H1 (cell line): Measurements from ENCODE around the gene NIM1K. TPM values are rescaled to one million over a fixed set of nuclear protein-coding genes. Genes with fewer than 3 reads are reported as not detected.

Source experiments
- CHD7 ChIP-seq: fragments of 300-600 bp; sonication (generic); IDR thresholded peaks from 2 replicates; pipeline ENCODE4 v1.7.1; 2012; ENCODE audit warnings: low read length, moderate library complexity, mild to moderate bottlenecking, inconsistent platforms; ENCODE audit not compliant: insufficient replicate concordance
- KDM5A ChIP-seq: fragments of 200-600 bp; IDR thresholded peaks from 2 replicates; pipeline ENCODE4 v1.7.1; 2012; ENCODE audit warnings: mild to moderate bottlenecking, low read length, inconsistent platforms, mixed read lengths
- SP4 ChIP-seq: IDR thresholded peaks from 2 replicates; pipeline ENCODE4 v1.6.1; 2012; ENCODE audit warnings: low read length, inconsistent platforms
- polyA plus RNA-seq, 7 experiments: library from polyadenylated mRNA; depleted of rRNA in 3 of 7; stranded (reverse) in 5 of 7; unstranded in 2 of 7; fragments of >200 nt in 5 of 7; fragments of 200-250 nt in 2 of 7; gene quantifications; 1 replicate in 5 of 7; 2 replicates in 1 of 7; 4 replicates in 1 of 7; pipeline versions ENCODE4 v1.2.1 to v1.2.3, GENCODE V29; 2011 to 2013; ENCODE audit warnings: missing spikeins in 2 of 7, mixed read lengths in 2 of 7
- total RNA-seq: library from RNA; stranded (reverse); fragmentation: NEBNext Ultra II Directional; extraction: Animal tissue kit (Norgen Biotek cat#: 25700); gene quantifications from 2 replicates; pipeline ENCODE4 v1.2.1, GENCODE V29; 2021

NIM1K gene
- total and polyA plus RNA-seq, 2 of the 8 experiments (the other 6 are each of a cell fraction or from before 2014, with no cell fraction given), result not detected

- TF ChIP-seq CHD7, result no peak
- no peak for TF ChIP-seq KDM5A
- TF ChIP-seq SP4, result no peak
Measured at GRCh38 chr5:43233946-43234345, 41.9 kb downstream of the NIM1K start (continued).
